CD4-positive, alpha-beta T cell treated with Interleukin-6 for 4 hours (primary cell): ENCODE data around the gene ZRANB2.

Experiments
- DNase-seq: peaks from one replicate; pipeline ENCODE4 v3.0.0-alpha.2; 2020; ENCODE audit warnings: mixed read lengths

Gene ZRANB2

DNA sequence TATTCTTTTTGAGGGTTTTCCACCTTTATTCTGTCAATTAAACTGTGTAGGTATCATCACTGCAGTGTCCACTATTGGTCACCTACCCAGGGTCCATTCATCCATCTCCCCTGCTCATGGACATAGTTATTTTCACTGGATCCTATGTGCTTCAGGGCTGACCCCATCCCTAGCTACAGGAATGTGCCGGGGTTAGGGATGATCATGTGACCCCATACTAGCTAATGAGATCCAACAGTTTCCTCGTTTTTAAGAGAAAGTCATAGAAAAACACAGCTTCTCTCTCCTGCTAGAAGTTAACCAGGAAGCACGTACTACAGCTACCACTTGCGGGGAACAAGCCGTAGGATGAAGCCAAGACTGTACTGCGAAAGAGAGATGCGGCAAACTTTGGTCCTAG, 52.8 kb downstream of the ZRANB2 start:
- DNase-seq: no peak

DNA sequence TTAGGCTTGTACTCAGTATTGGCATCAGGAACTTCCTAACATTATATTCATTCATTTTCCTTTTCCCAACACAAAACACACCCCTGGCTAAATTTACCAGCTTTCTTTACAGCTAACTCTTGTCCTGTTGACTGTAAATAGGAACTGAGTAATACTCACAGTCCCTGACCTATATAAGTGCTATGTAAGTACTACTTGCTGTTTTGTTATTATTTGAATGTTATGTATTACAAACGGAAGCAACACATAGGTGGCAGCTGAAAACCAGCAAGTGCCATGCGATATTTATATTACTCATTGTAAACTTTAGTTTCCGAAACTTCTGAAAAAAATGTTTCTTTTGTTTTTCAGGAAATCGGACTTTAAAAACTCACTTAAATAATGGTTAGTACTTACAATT, 54.7 kb downstream of the ZRANB2 start:
- DNase-seq: no peak

GRCh38 chr1:71023515-71023914, 57.3 kb downstream of the ZRANB2 start:
- no peak for DNase-seq

- DNase-seq: no peak
These were observed 61.4 kb downstream of the ZRANB2 start for GRCh38 chr1:71019233-71019969.

- no peak for DNase-seq
These were observed 62.0 kb downstream of the ZRANB2 start for GRCh38 chr1:71018791-71019190.

- no peak for DNase-seq
These were observed 65.1 kb downstream of the ZRANB2 start for GRCh38 chr1:71015745-71016144.

- DNase-seq: no peak
These were observed 66.7 kb downstream of the ZRANB2 start for GRCh38 chr1:71014178-71014579.
